NCI-H345 treated with DMSO at 0.1 percent for 48 hours (cell line): Measurements from ENCODE around the gene PRRG4.
"Not testable (repeated sequence)": the region's sequence is repeated elsewhere in the genome, so short reads cannot be mapped to it uniquely, and the experiment has no call there.

Source experiments
- DNase-seq: peaks from one replicate; lab custom pipeline; 2025; ENCODE audit not compliant: unreplicated experiment; lab: John Stamatoyannopoulos, UW

PRRG4 gene

GRCh38 chr11:32829680-32830412 is at the start of gene PRRG4:
TSS of gene PRRG4 (plus strand) at chr11:32829927. CDS start at chr11:32830530, 603 bp downstream.
- no peak for DNase-seq

- not testable (repeated sequence) for DNase-seq
Measured at GRCh38 chr11:32780839-32781238, 48.9 kb upstream of the PRRG4 start.

GRCh38 chr11:32781721-32782120 is 48.0 kb upstream of the PRRG4 start:
- no peak for DNase-seq

GRCh38 chr11:32785262-32785661 is 44.5 kb upstream of the PRRG4 start:
- no peak for DNase-seq

- DNase-seq: no peak
Measured at GRCh38 chr11:32786811-32787210, 42.9 kb upstream of the PRRG4 start.

- no peak for DNase-seq
Measured at GRCh38 chr11:32790916-32791315, 38.8 kb upstream of the PRRG4 start.

- DNase-seq: no peak
Measured at GRCh38 chr11:32792111-32792947, 37.4 kb upstream of the PRRG4 start.

GRCh38 chr11:32792948-32793475 is 36.7 kb upstream of the PRRG4 start:
- peak; percentile 61 for DNase-seq

- DNase-seq: no peak
Measured at GRCh38 chr11:32794439-32794838, 35.3 kb upstream of the PRRG4 start, which contains the start of gene CCDC73. TSS of gene CCDC73 (minus strand) at chr11:32794662. CDS start at chr11:32760243, 34,419 bp downstream.

GRCh38 chr11:32796425-32796824 is 33.3 kb upstream of the PRRG4 start:
- DNase-seq: no peak

- DNase-seq: peak; percentile 47
Measured at GRCh38 chr11:32809313-32809712, 20.4 kb upstream of the PRRG4 start.

GRCh38 chr11:32817181-32817851 is 12.4 kb upstream of the PRRG4 start:
- no peak for DNase-seq

GRCh38 chr11:32817852-32818183 is 11.9 kb upstream of the PRRG4 start:
- DNase-seq: no peak

- no peak for DNase-seq
Measured at GRCh38 chr11:32819187-32819586, 10.5 kb upstream of the PRRG4 start.

GRCh38 chr11:32820497-32820896 is 9.2 kb upstream of the PRRG4 start:
- no peak for DNase-seq

GRCh38 chr11:32821517-32821916 is 8.2 kb upstream of the PRRG4 start:
- DNase-seq: no peak

GRCh38 chr11:32821917-32822560 is 7.7 kb upstream of the PRRG4 start:
- no peak for DNase-seq

- not testable (repeated sequence) for DNase-seq
Measured at GRCh38 chr11:32823617-32824016, 6.1 kb upstream of the PRRG4 start.

- no peak for DNase-seq
Measured at GRCh38 chr11:32826113-32826512, 3.6 kb upstream of the PRRG4 start.

- no peak for DNase-seq
Measured at GRCh38 chr11:32827276-32827675, 2.5 kb upstream of the PRRG4 start.

GRCh38 chr11:32829157-32829679 is 509 bp upstream of the PRRG4 start:
- no peak for DNase-seq
